ENCODE data around the gene SLC22A17. TPM values are rescaled to one million over a fixed set of nuclear protein-coding genes. Genes with fewer than 3 reads are reported as not detected.
A peak's percentile ranks its signal among the peaks of the same experiment; 100 is the strongest.

Gene SLC22A17
- total and polyA plus RNA-seq, 9 of the 15 experiments (the other 6 are each of a cell fraction or from before 2014, with no cell fraction given): 0.07 to 0.09 TPM; not detected in 7

DNA sequence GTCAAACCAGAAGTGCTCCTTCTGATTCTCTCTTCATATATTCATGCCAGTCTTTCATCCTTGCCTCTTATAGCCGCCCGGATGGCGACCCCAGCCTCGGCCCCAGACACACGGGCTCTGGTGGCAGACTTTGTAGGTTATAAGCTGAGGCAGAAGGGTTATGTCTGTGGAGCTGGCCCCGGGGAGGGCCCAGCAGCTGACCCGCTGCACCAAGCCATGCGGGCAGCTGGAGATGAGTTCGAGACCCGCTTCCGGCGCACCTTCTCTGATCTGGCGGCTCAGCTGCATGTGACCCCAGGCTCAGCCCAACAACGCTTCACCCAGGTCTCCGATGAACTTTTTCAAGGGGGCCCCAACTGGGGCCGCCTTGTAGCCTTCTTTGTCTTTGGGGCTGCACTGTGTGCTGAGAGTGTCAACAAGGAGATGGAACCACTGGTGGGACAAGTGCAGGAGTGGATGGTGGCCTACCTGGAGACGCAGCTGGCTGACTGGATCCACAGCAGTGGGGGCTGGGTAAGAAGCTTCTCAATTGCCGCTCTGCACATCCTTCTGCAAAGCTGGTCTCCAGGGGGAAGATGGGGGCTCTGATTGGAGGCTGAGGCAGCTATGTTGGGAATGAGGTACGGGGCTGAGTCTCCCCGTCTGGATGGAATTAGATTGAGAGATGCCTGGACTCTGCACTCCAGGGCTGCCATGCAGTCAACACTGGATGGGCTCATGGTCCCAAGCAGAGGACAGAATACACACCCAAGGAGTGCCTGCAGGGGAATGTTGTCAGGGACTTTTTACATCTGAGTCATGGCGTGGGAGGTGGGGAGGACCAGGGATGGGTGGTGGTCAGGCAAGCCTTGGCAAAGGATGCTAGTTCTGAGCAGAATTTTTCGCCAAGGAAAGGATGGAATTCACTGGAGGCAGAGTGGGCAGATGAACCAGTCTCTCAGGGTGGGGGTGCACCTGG is 44.7 kb downstream of the SLC22A17 start (continued):
- TF ChIP-seq, protein P1, sequence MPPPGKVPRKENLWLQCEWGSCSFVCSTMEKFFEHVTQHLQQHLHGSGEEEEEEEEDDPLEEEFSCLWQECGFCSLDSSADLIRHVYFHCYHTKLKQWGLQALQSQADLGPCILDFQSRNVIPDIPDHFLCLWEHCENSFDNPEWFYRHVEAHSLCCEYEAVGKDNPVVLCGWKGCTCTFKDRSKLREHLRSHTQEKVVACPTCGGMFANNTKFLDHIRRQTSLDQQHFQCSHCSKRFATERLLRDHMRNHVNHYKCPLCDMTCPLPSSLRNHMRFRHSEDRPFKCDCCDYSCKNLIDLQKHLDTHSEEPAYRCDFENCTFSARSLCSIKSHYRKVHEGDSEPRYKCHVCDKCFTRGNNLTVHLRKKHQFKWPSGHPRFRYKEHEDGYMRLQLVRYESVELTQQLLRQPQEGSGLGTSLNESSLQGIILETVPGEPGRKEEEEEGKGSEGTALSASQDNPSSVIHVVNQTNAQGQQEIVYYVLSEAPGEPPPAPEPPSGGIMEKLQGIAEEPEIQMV (tag; conservative IDR thresholded peaks at IDR 0.05; ENCODE audit: low read depth): no peak
- TF ChIP-seq KDM4B (IDR thresholded peaks at IDR 0.05; ENCODE audit: borderline replicate concordance in 2 of 2, low read depth in 1 of 2): no peak
- peak; percentile 47 for TF ChIP-seq RBFOX2 (IDR thresholded peaks at IDR 0.05; ENCODE audit: low read depth, low read length)

DNA sequence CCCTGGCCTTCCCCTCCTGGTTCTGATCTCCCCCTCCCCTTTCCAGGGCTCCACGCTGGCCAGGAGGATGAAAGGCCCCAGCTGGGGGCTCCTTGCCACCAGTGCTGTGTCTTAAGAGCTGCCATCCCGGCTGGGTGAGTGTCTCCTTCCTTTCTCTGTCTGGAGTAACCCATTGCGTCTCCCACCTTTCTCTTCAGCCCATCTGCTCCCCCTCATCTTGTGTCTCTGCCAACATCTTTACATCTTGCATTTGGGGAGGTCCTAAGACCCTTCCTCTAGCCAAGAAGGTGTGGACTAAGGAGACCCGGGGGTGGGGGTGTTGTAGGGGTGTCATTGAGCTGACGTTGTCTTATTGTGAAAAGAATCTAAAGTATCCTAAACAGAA is 45.5 kb downstream of the SLC22A17 start:
- peak overlapping the region; percentile 98 for H3K4me2 ChIP-seq (ENCODE audit: insufficient read depth, low read length)
- ChIA-PET POLR2A (interaction anchor here (0.7 to 3.7 kb wide), 6 partner anchors 8 to 325 kb away, joined by 3 to 17 read pairs (median 4); partner anchors contain the start of genes AJUBA and PABPN1), CTCF (ENCODE audit: low intra/inter-chr PET ratio) (no interaction called here)
- H3K27me3 ChIP-seq (ENCODE audit: control insufficient read depth in 2 of 2, insufficient read depth in 2 of 2, low read length in 2 of 2): no peaks in the 10 kb centered on the region
- H4K20me1 ChIP-seq (replicated peaks; ENCODE audit: control insufficient read depth, insufficient read depth, low read length): no peaks in the 10 kb centered on the region
- H3K27ac ChIP-seq (ENCODE audit: extremely low read depth, low read depth, low read length): peak overlapping the region; percentile 90
- FAIRE-seq (no peak), ATAC-seq (peak; percentile 2), DNase-seq (ENCODE audit: extremely low read depth in 1 of 4, low spot score in 3 of 4) (no peak)
- H3K79me2 ChIP-seq (ENCODE audit: control insufficient read depth, insufficient read depth, low read length): peaks cover 45% of the 10 kb centered on the region
- H3K9ac ChIP-seq (ENCODE audit: insufficient read depth in 1 of 2, low read depth in 2 of 2, low read length in 2 of 2): peak overlapping the region; percentile 92 to 95
- BruUV-seq (replicated peaks): no TSS peak
- in situ Hi-C loops (cut with MboI) (no loop called here), intact Hi-C loops (cut with micrococcal nuclease) (loop anchor here (2.0 kb wide), 1 partner anchor 14 kb away; the partner anchor contains the start of gene PABPN1)
- H3K9me1 ChIP-seq (ENCODE audit: control insufficient read depth, insufficient read depth, low read length): peaks cover 4% of the 10 kb centered on the region
- peak overlapping the region; percentile 94 for H3K4me3 ChIP-seq
- peaks cover 21 to 36% of the 10 kb centered on the region in 2 experiments; a peak in 4 of 5 replicates for H3K4me1 ChIP-seq (replicated peaks in 1 of 2; ENCODE audit: control insufficient read depth in 2 of 2, insufficient read depth in 2 of 2, low read length in 2 of 2)
- H3K9me3 ChIP-seq (replicated peaks; ENCODE audit: control insufficient read depth, insufficient read depth, low read depth, low read length): no peaks in the 10 kb centered on the region
- 0% methylated on average over 5 of the region's 5 CpGs for WGBS (ENCODE audit: insufficient coverage, low coverage, missing lambda C conversion rate)
- peak overlapping the region; percentile 84 for H2AFZ ChIP-seq (ENCODE audit: low read depth, low read length)
- H3K36me3 ChIP-seq (ENCODE audit: control insufficient read depth, insufficient read depth, low read length): peaks cover 46% of the 10 kb centered on the region
- TF ChIP-seq SRF (CRISPR knock-in tag; IDR thresholded peaks at IDR 0.05): no peak
- TF ChIP-seq ZNF512 (tag; IDR thresholded peaks at IDR 0.05): 0 out of 2 replicates have a peak, but pooled peaks have one; percentile 23
- TF ChIP-seq BRF1 (IDR thresholded peaks at IDR 0.05; ENCODE audit: borderline replicate concordance, extremely low read depth, insufficient read length): no peak
- 0 out of 2 replicates have a peak, but pooled peaks have one; percentile 4 for TF ChIP-seq SMARCC2 (IDR thresholded peaks at IDR 0.05; ENCODE audit: low read depth)
- TF ChIP-seq ZSCAN32 (CRISPR knock-in tag; IDR thresholded peaks at IDR 0.05): no peak
- TF ChIP-seq, protein P2, sequence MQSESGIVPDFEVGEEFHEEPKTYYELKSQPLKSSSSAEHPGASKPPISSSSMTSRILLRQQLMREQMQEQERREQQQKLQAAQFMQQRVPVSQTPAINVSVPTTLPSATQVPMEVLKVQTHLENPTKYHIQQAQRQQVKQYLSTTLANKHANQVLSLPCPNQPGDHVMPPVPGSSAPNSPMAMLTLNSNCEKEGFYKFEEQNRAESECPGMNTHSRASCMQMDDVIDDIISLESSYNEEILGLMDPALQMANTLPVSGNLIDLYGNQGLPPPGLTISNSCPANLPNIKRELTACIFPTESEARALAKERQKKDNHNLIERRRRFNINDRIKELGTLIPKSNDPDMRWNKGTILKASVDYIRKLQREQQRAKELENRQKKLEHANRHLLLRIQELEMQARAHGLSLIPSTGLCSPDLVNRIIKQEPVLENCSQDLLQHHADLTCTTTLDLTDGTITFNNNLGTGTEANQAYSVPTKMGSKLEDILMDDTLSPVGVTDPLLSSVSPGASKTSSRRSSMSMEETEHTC (IDR thresholded peaks at IDR 0.05): no peak
- TF ChIP-seq TEAD4 (IDR thresholded peaks at IDR 0.05; ENCODE audit: low read length): no peak
- 0 out of 2 replicates have a peak, but pooled peaks have one; percentile 56 for TF ChIP-seq TEAD4 (CRISPR knock-in tag; IDR thresholded peaks at IDR 0.05; ENCODE audit: borderline replicate concordance)
- TF ChIP-seq PTBP1 (IDR thresholded peaks at IDR 0.05; ENCODE audit: low read depth, low read length): no peak
- no peak for TF ChIP-seq RBM39 (optimal IDR thresholded peaks at IDR 0.05; ENCODE audit: low read depth, low read length)
- no peak for TF ChIP-seq FOXA1 (IDR thresholded peaks at IDR 0.05; ENCODE audit: borderline replicate concordance)
